ENCODE data around the gene SLC6A11. TPM values are rescaled to one million over a fixed set of nuclear protein-coding genes. Genes with fewer than 3 reads are reported as not detected.

The SLC6A11 gene
- total and polyA plus RNA-seq, 2 of the 13 experiments (the other 11 are each of a cell fraction or from before 2014, with no cell fraction given), result 17.9 to 34.5 TPM

GRCh38 chr3:10816019-10816862 lies at the start of gene SLC6A11 (continued):
- TF ChIP-seq ZNF687 (CRISPR knock-in tag; IDR thresholded peaks at IDR 0.05), result peak; percentile 96
- TF ChIP-seq ZNF574 (CRISPR knock-in tag; IDR thresholded peaks at IDR 0.05), result peak; percentile 18; the same call in 1 of the 2 replicates
- TF ChIP-seq HNF4G (IDR thresholded peaks at IDR 0.05; ENCODE audit: borderline replicate concordance, low read depth, low read length), result no peak
- no peak for TF ChIP-seq HNF4G (CRISPR knock-in tag; IDR thresholded peaks at IDR 0.05; ENCODE audit: borderline replicate concordance, low read depth)
- TF ChIP-seq YY1 (IDR thresholded peaks at IDR 0.05; ENCODE audit: insufficient read depth, insufficient replicate concordance, low read depth, low read length), result peak; percentile 76
- TF ChIP-seq TEF (CRISPR knock-in tag; IDR thresholded peaks at IDR 0.05), result 0 out of 2 replicates have a peak, but pooled peaks have one; percentile 31
- peak; percentile 68; the same call in 1 of the 2 replicates for TF ChIP-seq KDM5B (CRISPR knock-in tag; IDR thresholded peaks at IDR 0.05; ENCODE audit: borderline replicate concordance)
- peak; percentile 64 for TF ChIP-seq MXD1 (CRISPR knock-in tag; IDR thresholded peaks at IDR 0.05)
- peak; percentile 88 for TF ChIP-seq MAX (IDR thresholded peaks at IDR 0.05)
- peak; percentile 32; the same call in 1 of the 2 replicates for TF ChIP-seq PHF8 (CRISPR knock-in tag; IDR thresholded peaks at IDR 0.05)
- peak; percentile 37; the same call in 1 of the 2 replicates for TF ChIP-seq TAF1 (CRISPR knock-in tag; IDR thresholded peaks at IDR 0.05)
- TF ChIP-seq MXD3 (CRISPR knock-in tag; IDR thresholded peaks at IDR 0.05), result 0 out of 2 replicates have a peak, but pooled peaks have one; percentile 50
- TF ChIP-seq HIVEP1 (CRISPR knock-in tag; IDR thresholded peaks at IDR 0.05), result peak; percentile 64
- TF ChIP-seq ZFP91 (CRISPR knock-in tag; IDR thresholded peaks at IDR 0.05; ENCODE audit: borderline replicate concordance), result peak; percentile 30; the same call in 1 of the 2 replicates
- TF ChIP-seq ZNF263 (CRISPR knock-in tag; IDR thresholded peaks at IDR 0.05), result no peak

All from HepG2 (cell line).